Tibial nerve (tissue), 4 donors: Measurements from ENCODE around the gene GRM7.

ENCODE experiments used
- CTCF ChIP-seq, 5 experiments: fragments of 200-600 bp in 3 of 5; fragments of 450-650 bp in 2 of 5; sonication (generic) in 3 of 5; IDR thresholded peaks; one replicate each; pipeline ENCODE4 v1.5.1; 2016 to 2019; ENCODE audit warnings: antibody characterized with exemption in 5 of 5, mild to moderate bottlenecking in 3 of 5, moderate library complexity in 2 of 5
- EP300 ChIP-seq, 2 donors: sonication (generic); formaldehyde crosslinking; IDR thresholded peaks; one replicate each; pipeline ENCODE4 v1.6.1; 2017; ENCODE audit warnings: antibody characterized with exemption in 2 of 2, mild to moderate bottlenecking in 1 of 2
- POLR2A ChIP-seq, 2 donors: fragments of 450-650 bp; IDR thresholded peaks; one replicate each; pipeline ENCODE4 v1.6.1; 2017; ENCODE audit warnings: antibody characterized with exemption in 2 of 2, mild to moderate bottlenecking in 2 of 2, moderate library complexity in 2 of 2

GRCh38 chr3:7207928-7208327 lies 347.0 kb downstream of the GRM7 start:
- TF ChIP-seq CTCF (IDR thresholded peaks at IDR 0.05): no peak
- no peak for TF ChIP-seq POLR2A (IDR thresholded peaks at IDR 0.05)
- TF ChIP-seq EP300 (IDR thresholded peaks at IDR 0.05): no peak
